Keratinocyte (primary cell): Measurements from ENCODE around the gene RNF150. TPM values are rescaled to one million over a fixed set of nuclear protein-coding genes. Genes with fewer than 3 reads are reported as not detected.
A peak's percentile ranks its signal among the peaks of the same experiment; 100 is the strongest.

Experiments
- DNase-seq: peaks from one replicate; pipeline ENCODE4 v3.0.0-alpha.2; 2011; ENCODE audit warnings: low read depth, missing footprints, low spot score
- FAIRE-seq: peaks from 2 replicates; lab custom pipeline; 2011; peaks lifted over from hg19 to GRCh38; lab: Jason Lieb, UNC
- H2AFZ ChIP-seq: 2 replicates; pipeline ENCODE4 v1.6.0; 2012; ENCODE audit warnings: low read length, control low read depth, inconsistent platforms; ENCODE audit not compliant: control insufficient read depth
- H3K27ac ChIP-seq: 2 replicates; pipeline ENCODE4 v1.5.1; 2011; ENCODE audit warnings: low read length; ENCODE audit not compliant: control insufficient read depth, insufficient read depth
- H3K27me3 ChIP-seq: 3 replicates; pipeline ENCODE4 v1.6.0; 2011; ENCODE audit warnings: low read length; ENCODE audit not compliant: control insufficient read depth, insufficient read depth; ENCODE audit errors: extremely low read depth
- H3K36me3 ChIP-seq, 2 experiments: 2 replicates in 1 of 2; 3 replicates in 1 of 2; pipeline ENCODE4 v1.5.1; 2011; ENCODE audit warnings: low read length in 2 of 2, mild to moderate bottlenecking in 1 of 2; ENCODE audit not compliant: control insufficient read depth in 2 of 2, insufficient read depth in 2 of 2; ENCODE audit errors: extremely low read depth in 1 of 2
- H3K4me1 ChIP-seq: 3 replicates; pipeline ENCODE4 v1.5.1; 2011; ENCODE audit warnings: low read length; ENCODE audit not compliant: control insufficient read depth, insufficient read depth; ENCODE audit errors: extremely low read depth
- H3K4me2 ChIP-seq: 3 replicates; pipeline ENCODE4 v1.6.0; 2011; ENCODE audit warnings: low read depth, low read length; ENCODE audit not compliant: control insufficient read depth, insufficient read depth; ENCODE audit errors: extremely low read depth
- H3K4me3 ChIP-seq, 3 experiments: fragments of 200-600 bp in 1 of 3; sonication (generic) in 1 of 3; 2 replicates in 2 of 3; 3 replicates in 1 of 3; pipeline ENCODE4 v1.5.1; 2011 to 2016; ENCODE audit warnings: low read length in 3 of 3, mild to moderate bottlenecking in 3 of 3, control low read depth in 2 of 3, inconsistent platforms in 1 of 3, low read depth in 1 of 3, mixed read lengths in 1 of 3, mixed run types in 1 of 3, moderate library complexity in 1 of 3; ENCODE audit not compliant: control insufficient read depth in 2 of 3, insufficient read depth in 2 of 3; ENCODE audit errors: extremely low read depth in 1 of 3
- H3K79me2 ChIP-seq: 2 replicates; pipeline ENCODE4 v1.6.0; 2012; ENCODE audit warnings: low read length; ENCODE audit not compliant: control insufficient read depth, insufficient read depth
- H3K9ac ChIP-seq: 3 replicates; pipeline ENCODE4 v1.6.0; 2011; ENCODE audit warnings: low read length; ENCODE audit not compliant: control insufficient read depth, insufficient read depth; ENCODE audit errors: extremely low read depth
- H3K9me1 ChIP-seq: 3 replicates; pipeline ENCODE4 v1.6.0; 2011; ENCODE audit warnings: low read length; ENCODE audit not compliant: control insufficient read depth, insufficient read depth; ENCODE audit errors: extremely low read depth
- H3K9me3 ChIP-seq: 2 replicates; pipeline ENCODE4 v1.5.1; 2012; ENCODE audit warnings: low read depth, low read length; ENCODE audit not compliant: control insufficient read depth
- H4K20me1 ChIP-seq: 3 replicates; pipeline ENCODE4 v1.6.0; 2011; ENCODE audit warnings: low read length; ENCODE audit not compliant: control insufficient read depth, insufficient read depth; ENCODE audit errors: extremely low read depth
- EZH2 ChIP-seq: IDR thresholded peaks from one replicate; pipeline ENCODE4 v1.6.1; 2012; ENCODE audit warnings: inconsistent platforms, mild to moderate bottlenecking, low read length, moderate library complexity
- dilution Hi-C: fragments of 300-500 bp; cut with MboI; formaldehyde crosslinking; loops from one replicate; pipeline ENCODE4 v1.7.0; 2020; ENCODE audit warnings: low sequenced_read_pairs; ENCODE audit not compliant: extremely low pct_ligation_motif_present
- polyA plus RNA-seq, 5 experiments: library from polyadenylated mRNA; depleted of rRNA in 3 of 5; stranded (reverse) in 3 of 5; stranded (forward) in 1 of 5; unstranded in 1 of 5; fragments of >200 nt; gene quantifications; 1 replicate in 1 of 5; 2 replicates in 3 of 5; 3 replicates in 1 of 5; pipeline versions ENCODE4 v1.2.1 to v1.2.3, GENCODE V29; 2011 to 2012; ENCODE audit warnings: missing spikeins in 2 of 5, low read depth in 1 of 5, low replicate concordance in 1 of 5
- TF ChIP-seq, protein P1 (sequence below), 3 experiments: IDR thresholded peaks in 1 of 3; conservative IDR thresholded peaks in 1 of 3; optimal IDR thresholded peaks in 1 of 3; 2 replicates in 2 of 3; 3 replicates in 1 of 3; pipeline versions ENCODE3 to v1.5.1; 2011; ENCODE audit warnings: low read length in 3 of 3, mild to moderate bottlenecking in 3 of 3, moderate library complexity in 2 of 3, control low read depth in 1 of 3, inconsistent platforms in 1 of 3; ENCODE audit not compliant: insufficient read depth in 2 of 3; ENCODE audit errors: extremely low read depth in 1 of 3

RNF150 gene
- polyA plus RNA-seq, 1 donor (not counting 4 experiments of a cell fraction or from before 2014, with no cell fraction given), result 0.18 TPM

DNA sequence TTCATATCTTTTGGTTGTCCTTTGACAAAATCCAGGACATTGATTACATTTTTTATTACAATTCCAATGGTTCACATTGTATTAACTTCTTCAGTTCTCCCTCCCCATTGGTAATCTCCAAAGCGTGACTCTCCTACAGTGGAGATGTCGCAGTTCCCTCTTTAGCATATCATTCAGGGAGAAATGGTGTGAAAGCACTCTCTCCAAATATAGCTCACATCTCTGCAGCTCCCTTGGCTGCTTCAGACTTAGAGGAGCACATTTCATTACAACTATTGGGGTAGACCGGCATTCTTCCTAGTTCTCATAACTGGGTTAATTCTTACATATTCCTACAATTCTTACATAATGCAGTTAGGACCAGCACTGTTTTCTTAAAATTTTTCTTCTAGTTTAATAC is 25.3 kb downstream of the RNF150 start:
- H3K4me2 ChIP-seq, result no peak overlapping the region
- dilution Hi-C loops, result no loop called here
- FAIRE-seq, result no peak

DNA sequence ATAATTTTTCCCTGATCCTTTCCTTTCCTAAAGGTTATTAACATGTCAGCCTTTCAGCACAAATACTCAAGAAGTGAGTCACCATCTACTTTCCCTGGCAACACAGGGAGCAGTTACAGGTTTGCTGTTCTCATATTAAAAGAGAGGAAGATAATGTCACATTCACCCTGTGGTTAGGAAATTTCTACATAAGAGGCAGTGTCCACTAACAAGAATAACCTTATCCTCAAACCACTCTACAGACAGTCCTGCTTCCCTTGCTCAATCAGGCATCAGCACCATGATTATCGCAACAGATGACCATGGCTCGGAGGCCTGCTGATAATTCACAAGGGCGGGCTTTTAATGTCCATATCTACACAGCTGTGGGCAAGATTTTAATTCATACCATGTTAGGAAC is 30.9 kb downstream of the RNF150 start:
- H3K27me3 ChIP-seq, result no peaks in the 10 kb centered on the region
- H3K9me1 ChIP-seq, result no peaks in the 10 kb centered on the region
- H3K9me3 ChIP-seq, result no peaks in the 10 kb centered on the region
- dilution Hi-C loops, result no loop called here
- H3K9ac ChIP-seq, result no peak overlapping the region
- no peak overlapping the region for H3K27ac ChIP-seq
- H4K20me1 ChIP-seq, result no peaks in the 10 kb centered on the region
- no peaks in the 10 kb centered on the region for H3K36me3 ChIP-seq
- no peaks in the 10 kb centered on the region for H3K79me2 ChIP-seq
- peaks cover 2% of the 10 kb centered on the region for H3K4me1 ChIP-seq
- H3K4me2 ChIP-seq, result no peak overlapping the region
- FAIRE-seq, result peak; percentile 69
- no peak for DNase-seq
- H3K4me3 ChIP-seq, result no peak overlapping the region
- H2AFZ ChIP-seq, result no peak overlapping the region
- TF ChIP-seq, protein P1, sequence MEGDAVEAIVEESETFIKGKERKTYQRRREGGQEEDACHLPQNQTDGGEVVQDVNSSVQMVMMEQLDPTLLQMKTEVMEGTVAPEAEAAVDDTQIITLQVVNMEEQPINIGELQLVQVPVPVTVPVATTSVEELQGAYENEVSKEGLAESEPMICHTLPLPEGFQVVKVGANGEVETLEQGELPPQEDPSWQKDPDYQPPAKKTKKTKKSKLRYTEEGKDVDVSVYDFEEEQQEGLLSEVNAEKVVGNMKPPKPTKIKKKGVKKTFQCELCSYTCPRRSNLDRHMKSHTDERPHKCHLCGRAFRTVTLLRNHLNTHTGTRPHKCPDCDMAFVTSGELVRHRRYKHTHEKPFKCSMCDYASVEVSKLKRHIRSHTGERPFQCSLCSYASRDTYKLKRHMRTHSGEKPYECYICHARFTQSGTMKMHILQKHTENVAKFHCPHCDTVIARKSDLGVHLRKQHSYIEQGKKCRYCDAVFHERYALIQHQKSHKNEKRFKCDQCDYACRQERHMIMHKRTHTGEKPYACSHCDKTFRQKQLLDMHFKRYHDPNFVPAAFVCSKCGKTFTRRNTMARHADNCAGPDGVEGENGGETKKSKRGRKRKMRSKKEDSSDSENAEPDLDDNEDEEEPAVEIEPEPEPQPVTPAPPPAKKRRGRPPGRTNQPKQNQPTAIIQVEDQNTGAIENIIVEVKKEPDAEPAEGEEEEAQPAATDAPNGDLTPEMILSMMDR (optimal IDR thresholded peaks at IDR 0.05 in 1 of 3, IDR thresholded peaks at IDR 0.05 in 1 of 3, conservative IDR thresholded peaks at IDR 0.05 in 1 of 3; ENCODE audit: extremely low read depth in 1 of 3, insufficient read depth in 2 of 3, low read length in 3 of 3), result no peak
- no peak for TF ChIP-seq EZH2

More for the DNA sequence above, 25.3 kb downstream of the RNF150 start:
- Histone ChIP-seq H3K27ac (no peak overlapping the region), H3K4me3 (no peak overlapping the region), H3K36me3 (no peaks in the 10 kb centered on the region), H3K27me3 (no peaks in the 10 kb centered on the region), H4K20me1 (no peaks in the 10 kb centered on the region), H3K9me3 (no peaks in the 10 kb centered on the region), H3K79me2 (no peaks in the 10 kb centered on the region), H3K9me1 (no peaks in the 10 kb centered on the region), H2AFZ (no peak overlapping the region), H3K4me1 (no peaks in the 10 kb centered on the region), H3K9ac (no peak overlapping the region)
- no peak for TF ChIP-seq EZH2
- TF ChIP-seq, protein P1 (optimal IDR thresholded peaks at IDR 0.05 in 1 of 3, IDR thresholded peaks at IDR 0.05 in 1 of 3, conservative IDR thresholded peaks at IDR 0.05 in 1 of 3; ENCODE audit: extremely low read depth in 1 of 3, insufficient read depth in 2 of 3, low read length in 3 of 3), result no peak
- DNase-seq, result no peak
